Eye (tissue), 1 donor: ENCODE results near the gene UMODL1.

Experiments used
- DNase-seq: peaks from one replicate; pipeline ENCODE4 v3.0.0-alpha.2; 2015

Gene UMODL1

GRCh38 chr21:42079939-42080787, 9.0 kb downstream of the UMODL1 start:
- DNase-seq, result no peak

GRCh38 chr21:42080788-42081083, 9.6 kb downstream of the UMODL1 start:
- no peak for DNase-seq

GRCh38 chr21:42081138-42081537, 10.0 kb downstream of the UMODL1 start:
- DNase-seq, result peak; percentile 53

- no peak for DNase-seq
Measured at GRCh38 chr21:42081931-42082381, 10.8 kb downstream of the UMODL1 start.

GRCh38 chr21:42082501-42083360, 11.6 kb downstream of the UMODL1 start:
- DNase-seq, result no peak

GRCh38 chr21:42083361-42083690, 12.2 kb downstream of the UMODL1 start:
- DNase-seq, result no peak

GRCh38 chr21:42084079-42084478, 13.0 kb downstream of the UMODL1 start:
- DNase-seq, result no peak

GRCh38 chr21:42085246-42086077, 14.3 kb downstream of the UMODL1 start:
- no peak for DNase-seq

- DNase-seq, result no peak
Measured at GRCh38 chr21:42086969-42087368, 15.9 kb downstream of the UMODL1 start.

GRCh38 chr21:42088148-42088547, 17.0 kb downstream of the UMODL1 start:
- DNase-seq, result no peak

GRCh38 chr21:42088658-42089057, 17.5 kb downstream of the UMODL1 start:
- no peak for DNase-seq

- DNase-seq, result no peak
Measured at GRCh38 chr21:42089093-42089631, 18.0 kb downstream of the UMODL1 start.

GRCh38 chr21:42089665-42090310, 18.7 kb downstream of the UMODL1 start:
- DNase-seq, result no peak

- no peak for DNase-seq
Measured at GRCh38 chr21:42091899-42092508, 20.9 kb downstream of the UMODL1 start.

- DNase-seq, result no peak
Measured at GRCh38 chr21:42092771-42093170, 21.7 kb downstream of the UMODL1 start.

GRCh38 chr21:42093186-42093585, 22.1 kb downstream of the UMODL1 start:
- no peak for DNase-seq

GRCh38 chr21:42093991-42094421, 22.9 kb downstream of the UMODL1 start:
- DNase-seq, result peak; percentile 78

GRCh38 chr21:42094811-42095210, 23.7 kb downstream of the UMODL1 start:
- DNase-seq, result no peak

GRCh38 chr21:42095581-42095980, 24.5 kb downstream of the UMODL1 start:
- DNase-seq, result no peak

GRCh38 chr21:42096566-42096965, 25.4 kb downstream of the UMODL1 start:
- no peak for DNase-seq

GRCh38 chr21:42097274-42097673, 26.2 kb downstream of the UMODL1 start:
- DNase-seq, result no peak
